ENCODE measurements around the gene ELMO1. TPM values are rescaled to one million over a fixed set of nuclear protein-coding genes. Genes with fewer than 3 reads are reported as not detected.
"Not testable (repeated sequence)": the region's sequence is repeated elsewhere in the genome, so short reads cannot be mapped to it uniquely, and the experiment has no call there.

Gene ELMO1
- total RNA-seq, 1 donor from 2014 or later: 60.1 TPM

DNA sequence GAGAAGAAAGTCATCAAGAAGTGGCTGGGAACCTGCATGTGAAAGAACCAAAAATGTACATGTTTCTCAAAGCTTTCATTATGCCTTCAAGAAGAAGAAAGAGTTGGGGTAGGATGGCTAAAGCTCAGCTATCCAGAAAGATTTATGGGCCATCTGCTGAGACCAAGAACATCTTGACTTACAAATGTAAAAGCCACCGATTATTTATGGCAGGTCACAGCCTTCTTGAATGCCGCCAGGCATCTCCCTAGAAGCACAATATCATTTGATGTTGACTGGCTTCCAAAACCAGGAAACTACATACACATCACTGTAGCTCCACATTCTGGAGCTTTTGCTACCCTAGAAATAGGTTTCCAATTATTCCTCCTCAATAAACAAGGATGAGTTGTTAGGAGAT, 470.2 kb downstream of the ELMO1 start:
- intact Hi-C loops (cut with DNase I): no loop called here
- Histone ChIP-seq H3K27ac (no peak overlapping the region), H3K4me3 (no peak overlapping the region), H3K9me3 (no peaks in the 10 kb centered on the region), H3K36me3 (no peaks in the 10 kb centered on the region), H3K27me3 (ENCODE audit: low read depth) (no peaks in the 10 kb centered on the region), H3K4me1 (no peaks in the 10 kb centered on the region)
- no peak for ATAC-seq
- no peak for DNase-seq
- TF ChIP-seq, protein P1, sequence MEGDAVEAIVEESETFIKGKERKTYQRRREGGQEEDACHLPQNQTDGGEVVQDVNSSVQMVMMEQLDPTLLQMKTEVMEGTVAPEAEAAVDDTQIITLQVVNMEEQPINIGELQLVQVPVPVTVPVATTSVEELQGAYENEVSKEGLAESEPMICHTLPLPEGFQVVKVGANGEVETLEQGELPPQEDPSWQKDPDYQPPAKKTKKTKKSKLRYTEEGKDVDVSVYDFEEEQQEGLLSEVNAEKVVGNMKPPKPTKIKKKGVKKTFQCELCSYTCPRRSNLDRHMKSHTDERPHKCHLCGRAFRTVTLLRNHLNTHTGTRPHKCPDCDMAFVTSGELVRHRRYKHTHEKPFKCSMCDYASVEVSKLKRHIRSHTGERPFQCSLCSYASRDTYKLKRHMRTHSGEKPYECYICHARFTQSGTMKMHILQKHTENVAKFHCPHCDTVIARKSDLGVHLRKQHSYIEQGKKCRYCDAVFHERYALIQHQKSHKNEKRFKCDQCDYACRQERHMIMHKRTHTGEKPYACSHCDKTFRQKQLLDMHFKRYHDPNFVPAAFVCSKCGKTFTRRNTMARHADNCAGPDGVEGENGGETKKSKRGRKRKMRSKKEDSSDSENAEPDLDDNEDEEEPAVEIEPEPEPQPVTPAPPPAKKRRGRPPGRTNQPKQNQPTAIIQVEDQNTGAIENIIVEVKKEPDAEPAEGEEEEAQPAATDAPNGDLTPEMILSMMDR (IDR thresholded peaks at IDR 0.05): no peak

DNA sequence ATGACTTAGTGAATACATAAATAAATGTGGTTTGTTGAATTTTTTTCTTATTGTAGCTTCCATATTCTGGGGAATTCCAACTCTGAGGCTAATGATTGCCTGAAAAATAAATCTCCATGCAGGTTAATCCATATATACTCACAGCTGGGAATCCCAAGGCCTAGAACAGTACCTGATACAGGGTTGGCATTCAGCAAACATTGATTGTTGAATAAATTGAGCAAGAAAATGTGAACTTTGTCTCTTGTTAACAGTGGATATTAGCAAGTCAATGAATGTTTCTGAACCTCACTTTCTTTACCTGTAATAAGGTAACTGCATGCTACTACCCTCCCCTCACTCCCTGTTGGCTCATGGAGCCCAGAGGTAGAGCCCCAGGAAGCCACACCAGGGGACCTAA, 470.8 kb downstream of the ELMO1 start:
- intact Hi-C loops (cut with DNase I): no loop called here

DNA sequence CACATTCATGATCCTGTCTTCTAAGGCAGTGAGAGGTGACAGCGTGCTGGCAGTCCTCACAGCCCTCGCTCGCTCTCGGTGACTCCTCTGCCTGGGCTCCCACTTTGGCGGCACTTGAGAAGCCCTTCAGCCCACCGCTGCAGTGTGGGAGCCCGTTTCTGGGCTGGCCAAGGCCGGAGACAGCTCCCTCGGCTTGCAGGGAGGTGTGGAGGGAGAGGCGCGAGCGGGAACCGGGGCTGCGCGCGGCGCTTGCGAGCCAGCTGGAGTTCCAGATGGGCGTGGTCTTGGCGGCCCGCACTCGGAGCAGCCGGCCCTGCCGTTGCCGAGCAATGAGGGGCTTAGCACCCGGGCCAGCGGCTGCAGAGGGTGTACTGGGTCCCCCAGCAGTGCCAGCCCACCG, 475.1 kb downstream of the ELMO1 start:
- H3K4me3 ChIP-seq; H3K27me3 ChIP-seq (ENCODE audit: low read depth); intact Hi-C loops (cut with DNase I); H3K27ac ChIP-seq; ATAC-seq; H3K9me3 ChIP-seq; H3K36me3 ChIP-seq; DNase-seq: not testable (repeated sequence)
- peaks cover 36% of the 10 kb centered on the region for H3K4me1 ChIP-seq

More for the DNA sequence above, 470.8 kb downstream of the ELMO1 start:
- Histone ChIP-seq H3K4me1 (peaks cover 2% of the 10 kb centered on the region), H3K9me3 (no peaks in the 10 kb centered on the region), H3K4me3 (no peak overlapping the region), H3K27me3 (ENCODE audit: low read depth) (no peaks in the 10 kb centered on the region), H3K27ac (no peak overlapping the region), H3K36me3 (no peaks in the 10 kb centered on the region)
- DNase-seq (no peak), ATAC-seq (no peak)
- TF ChIP-seq, protein P1 (IDR thresholded peaks at IDR 0.05): no peak

DNA sequence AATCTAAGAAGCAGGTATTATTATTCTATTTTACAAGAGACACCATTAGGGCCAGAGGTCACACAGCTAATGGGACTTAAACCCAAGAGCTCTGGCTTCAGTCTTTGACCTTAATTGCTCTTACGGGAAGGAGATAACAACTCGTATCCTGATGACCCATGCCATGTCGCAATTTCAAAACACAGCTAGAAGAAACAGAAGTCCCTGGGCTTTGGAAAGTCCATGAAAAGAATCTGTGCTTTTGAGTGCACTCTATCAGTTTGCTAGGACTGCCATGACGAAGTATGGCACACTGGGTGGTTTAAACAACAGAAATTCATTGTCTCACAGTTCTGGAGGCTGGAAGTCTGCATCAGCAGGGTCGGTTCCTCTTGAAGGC, 476.5 kb downstream of the ELMO1 start:
- Histone ChIP-seq H3K4me3 (no peak overlapping the region), H3K4me1 (peaks cover 43% of the 10 kb centered on the region), H3K36me3 (no peaks in the 10 kb centered on the region), H3K27me3 (ENCODE audit: low read depth) (no peaks in the 10 kb centered on the region), H3K9me3 (no peaks in the 10 kb centered on the region), H3K27ac (no peak overlapping the region)
- intact Hi-C loops (cut with DNase I): no loop called here
- no peak for DNase-seq
- TF ChIP-seq, protein P1 (IDR thresholded peaks at IDR 0.05): no peak
- peak in 1 of 2 donors; percentile 19 for ATAC-seq

DNA sequence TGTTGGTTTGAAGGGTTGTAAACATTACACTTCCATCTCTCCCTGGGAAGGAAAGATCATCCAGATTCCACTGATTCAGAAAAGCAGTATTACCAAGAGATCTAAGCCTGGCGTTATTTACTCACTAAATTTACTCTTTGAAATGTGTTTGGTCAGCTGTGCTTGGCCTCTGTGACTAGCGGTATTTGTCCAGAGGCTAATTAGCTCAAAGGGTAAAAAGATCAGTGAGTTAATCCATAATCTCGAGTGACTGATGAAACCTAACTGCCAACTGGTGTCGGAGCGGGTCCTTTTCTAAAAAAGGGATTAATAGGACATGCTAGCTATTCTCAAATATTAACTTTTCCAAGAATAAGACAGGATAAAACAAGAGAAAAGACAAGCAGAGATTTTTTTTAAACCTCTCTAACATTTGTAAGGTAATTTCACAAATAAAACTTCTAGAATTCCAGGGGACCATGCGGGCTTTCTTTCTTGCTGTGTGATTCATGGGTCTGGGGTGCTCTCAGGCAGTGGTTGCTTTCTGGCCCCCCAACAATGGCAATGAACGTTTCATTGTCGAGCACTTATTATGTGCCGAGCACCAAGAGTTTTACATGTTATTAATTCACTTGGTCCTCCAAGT, 477.0 kb downstream of the ELMO1 start:
- Histone ChIP-seq H3K36me3 (no peaks in the 10 kb centered on the region), H3K4me1 (peaks cover 48% of the 10 kb centered on the region), H3K9me3 (no peaks in the 10 kb centered on the region), H3K4me3 (no peak overlapping the region), H3K27ac (no peak overlapping the region), H3K27me3 (ENCODE audit: low read depth) (no peaks in the 10 kb centered on the region)
- no peak for ATAC-seq
- no peak for DNase-seq
- TF ChIP-seq, protein P1 (IDR thresholded peaks at IDR 0.05): no peak
- intact Hi-C loops (cut with DNase I): no loop called here

DNA sequence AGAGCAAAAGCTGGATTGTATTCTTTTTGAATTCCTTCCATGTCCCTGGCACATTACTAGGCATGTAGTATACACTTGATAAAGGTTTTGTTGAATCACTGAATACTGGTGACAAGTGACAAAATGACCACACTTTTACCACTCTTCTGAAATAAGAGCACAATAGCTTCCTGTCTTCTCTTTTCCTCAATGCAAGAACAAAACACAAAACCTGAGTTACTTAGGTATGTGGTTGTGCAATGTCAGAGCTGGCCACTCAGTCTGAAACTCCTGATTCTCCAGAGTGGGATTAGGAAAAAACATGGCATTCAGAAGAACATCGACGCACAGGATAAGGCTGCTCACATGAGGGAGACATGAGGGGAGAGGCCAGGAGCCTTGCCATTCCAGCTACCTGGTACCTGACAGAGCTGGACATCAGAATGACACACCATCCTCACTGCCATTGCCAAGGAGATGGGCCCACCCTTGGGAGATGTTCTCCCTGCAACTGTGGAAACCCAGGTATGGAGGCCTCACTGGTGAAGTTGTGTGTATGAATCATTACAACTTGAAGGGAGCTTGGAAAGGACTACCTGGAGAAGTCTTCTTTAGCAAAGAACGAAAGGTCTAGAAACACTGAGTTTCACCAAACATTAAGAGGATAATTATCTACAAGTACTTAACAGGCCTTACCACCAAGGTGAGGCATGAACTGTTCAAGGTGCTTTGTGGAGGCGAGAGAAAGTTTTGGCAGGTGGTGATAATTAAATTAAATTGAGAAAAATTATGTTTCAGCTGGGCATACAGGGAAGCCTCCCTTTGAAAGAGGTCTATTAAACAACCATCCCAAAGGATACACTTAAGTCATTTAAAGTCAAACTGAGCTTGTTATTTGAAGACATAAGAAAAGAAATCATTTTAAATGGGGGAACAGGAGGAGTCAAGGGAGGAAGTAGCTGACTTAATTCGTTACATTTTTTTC, 477.8 kb downstream of the ELMO1 start:
- no peak overlapping the region for H3K27ac ChIP-seq
- no peaks in the 10 kb centered on the region for H3K27me3 ChIP-seq (ENCODE audit: low read depth)
- no peak overlapping the region for H3K4me3 ChIP-seq
- ATAC-seq (no peak), DNase-seq (no peak)
- intact Hi-C loops (cut with DNase I): no loop called here
- no peaks in the 10 kb centered on the region for H3K9me3 ChIP-seq
- peaks cover 48% of the 10 kb centered on the region for H3K4me1 ChIP-seq
- TF ChIP-seq, protein P1 (IDR thresholded peaks at IDR 0.05): no peak
- H3K36me3 ChIP-seq: no peaks in the 10 kb centered on the region

Measured in lower lobe of right lung (tissue), 2 donors.